Astrocyte of the hippocampus (primary cell): Measurements from ENCODE around the gene KRTAP10-4.

Experiments
- DNase-seq: peaks from one replicate; pipeline ENCODE4 v3.0.0; 2011; ENCODE audit warnings: low read depth, low spot score

Gene KRTAP10-4

GRCh38 chr21:44615466-44615865 is 41.9 kb downstream of the KRTAP10-4 start:
- DNase-seq: no peak

GRCh38 chr21:44615911-44616590 is 42.5 kb downstream of the KRTAP10-4 start:
- DNase-seq: no peak

- DNase-seq: no peak
Observed at GRCh38 chr21:44616591-44616926, 43.0 kb downstream of the KRTAP10-4 start.

- no peak for DNase-seq
Observed at GRCh38 chr21:44617071-44617501, 43.6 kb downstream of the KRTAP10-4 start.

GRCh38 chr21:44618504-44618903 is 45.0 kb downstream of the KRTAP10-4 start:
- DNase-seq: no peak

- no peak for DNase-seq
Observed at GRCh38 chr21:44618909-44619308, 45.4 kb downstream of the KRTAP10-4 start.

- DNase-seq: no peak
Observed at GRCh38 chr21:44619886-44620285, 46.4 kb downstream of the KRTAP10-4 start.

- no peak for DNase-seq
Observed at GRCh38 chr21:44623575-44623974, 50.0 kb downstream of the KRTAP10-4 start.
